SK-N-SH (cell line): Measurements from ENCODE around the gene SLC24A4. TPM values are rescaled to one million over a fixed set of nuclear protein-coding genes. Genes with fewer than 3 reads are reported as not detected.

Experiments used
- CTCF ChIA-PET: fragments of 300-600, 350-600 bp; formaldehyde crosslinking; extraction: SDS; loops from one replicate; lab custom pipeline; 2021; lab: Yijun Ruan, JAX
- POLR2A ChIA-PET: fragments of 350-600 bp; sonication (Branson Sonifier 250); formaldehyde crosslinking; extraction: SDS; loops from one replicate; lab custom pipeline; 2020; ENCODE audit warnings: antibody characterized with exemption, inconsistent platforms; lab: Yijun Ruan, JAX
- DNase-seq: peaks from one replicate; pipeline ENCODE4 v3.0.0; 2012
- H2AFZ ChIP-seq: fragments of 200-600 bp; sonication (generic); 2 replicates; pipeline ENCODE4 v1.8.1; 2016; ENCODE audit warnings: antibody characterized with exemption, mild to moderate bottlenecking, low read depth
- H3F3A ChIP-seq: fragments of 200-600 bp; sonication (generic); replicated peaks from 2 replicates; pipeline ENCODE3; 2016; ENCODE audit warnings: antibody characterized with exemption, mild to moderate bottlenecking; ENCODE audit not compliant: insufficient read depth
- H3K27ac ChIP-seq, 2 experiments: fragments of 200-500 bp in 1 of 2; fragments of 200-600 bp in 1 of 2; sonication (Bioruptor generic) in 1 of 2; sonication (generic), shearing (Covaris generic) in 1 of 2; 2 replicates each; pipeline versions ENCODE4 v1.5.1 to v1.6.1; 2014 to 2016; ENCODE audit warnings: low read depth in 2 of 2, inconsistent platforms in 1 of 2, low read length in 1 of 2, mild to moderate bottlenecking in 1 of 2, mixed read lengths in 1 of 2
- H3K27me3 ChIP-seq: fragments of 200-600 bp; sonication (generic), shearing (Covaris generic); 2 replicates; pipeline ENCODE4 v1.6.1; 2016; ENCODE audit warnings: mixed run types; ENCODE audit not compliant: insufficient read depth
- H3K36me3 ChIP-seq, 2 experiments: fragments of 200-500 bp in 1 of 2; fragments of 200-600 bp in 1 of 2; sonication (Bioruptor generic) in 1 of 2; sonication (generic) in 1 of 2; replicated peaks in 1 of 2; 2 replicates each; pipeline versions ENCODE3 to v1.5.1; 2014 to 2016; ENCODE audit warnings: low read length in 1 of 2, mild to moderate bottlenecking in 1 of 2; ENCODE audit not compliant: insufficient read depth in 2 of 2, control insufficient read depth in 1 of 2
- H3K4me1 ChIP-seq, 2 experiments: fragments of 200-500 bp in 1 of 2; fragments of 200-600 bp in 1 of 2; sonication (Bioruptor generic) in 1 of 2; sonication (generic), shearing (Covaris generic) in 1 of 2; 2 replicates each; pipeline versions ENCODE4 v1.5.1 to v1.6.1; 2014 to 2016; ENCODE audit warnings: low read depth in 1 of 2, low read length in 1 of 2, mixed run types in 1 of 2; ENCODE audit not compliant: insufficient read depth in 2 of 2, control insufficient read depth in 1 of 2
- H3K4me2 ChIP-seq: fragments of 200-600 bp; sonication (generic), shearing (Covaris generic); 2 replicates; pipeline ENCODE4 v1.6.1; 2017; ENCODE audit warnings: mixed run types
- H3K4me3 ChIP-seq, 2 experiments: fragments of 200-500 bp in 1 of 2; fragments of 200-600 bp in 1 of 2; sonication (Bioruptor generic) in 1 of 2; sonication (generic), shearing (Covaris generic) in 1 of 2; 2 replicates each; pipeline versions ENCODE4 v1.5.1 to v1.8.1; 2014 to 2016; ENCODE audit warnings: low read depth in 2 of 2, inconsistent platforms in 1 of 2, low read length in 1 of 2, mild to moderate bottlenecking in 1 of 2, mixed read lengths in 1 of 2, moderate library complexity in 1 of 2
- H3K79me2 ChIP-seq: fragments of 200-600 bp; sonication (generic); 2 replicates; pipeline ENCODE4 v1.8.1; 2017; ENCODE audit warnings: mild to moderate bottlenecking; ENCODE audit not compliant: insufficient read depth
- H3K9ac ChIP-seq: fragments of 200-600 bp; sonication (generic); 2 replicates; pipeline ENCODE4 v1.6.1; 2017; ENCODE audit warnings: mixed run types
- H3K9me2 ChIP-seq: fragments of 200-600 bp; sonication (generic); 2 replicates; pipeline ENCODE4 v1.6.1; 2017; ENCODE audit warnings: mixed run types
- H3K9me3 ChIP-seq: fragments of 200-600 bp; sonication (generic); 2 replicates; pipeline ENCODE4 v1.6.1; 2017; ENCODE audit warnings: mixed run types, mild to moderate bottlenecking, moderate library complexity
- H4K20me1 ChIP-seq: fragments of 200-600 bp; sonication (generic); 2 replicates; pipeline ENCODE4 v1.6.1; 2017; ENCODE audit warnings: mild to moderate bottlenecking, mixed run types; ENCODE audit not compliant: insufficient read depth
- EP300 ChIP-seq, 2 experiments: IDR thresholded peaks; 2 replicates each; pipeline versions ENCODE4 v1.4.0 to v1.6.1; 2012; ENCODE audit warnings: borderline replicate concordance in 1 of 2, low read depth in 1 of 2, low read length in 1 of 2
- EZH2phosphoT487 ChIP-seq: fragments of 200-600 bp; sonication (generic); IDR thresholded peaks from 2 replicates; pipeline ENCODE4 v1.6.1; 2017; ENCODE audit warnings: low read depth, mixed run types, mild to moderate bottlenecking, antibody characterized with exemption, moderate library complexity, borderline replicate concordance
- FOXJ3 ChIP-seq: sonication (generic); formaldehyde crosslinking; IDR thresholded peaks from 2 replicates; pipeline ENCODE4 v1.5.1; 2020; ENCODE audit warnings: mild to moderate bottlenecking, missing genetic modification reagents
- FOXM1 ChIP-seq: IDR thresholded peaks from 2 replicates; pipeline ENCODE4 v1.4.0; 2012; ENCODE audit warnings: low read depth, mild to moderate bottlenecking
- GABPA ChIP-seq: IDR thresholded peaks from 2 replicates; pipeline ENCODE4 v1.4.0; 2012; ENCODE audit warnings: low read depth, mild to moderate bottlenecking
- GATA2 ChIP-seq: sonication (generic); formaldehyde crosslinking; IDR thresholded peaks from 2 replicates; pipeline ENCODE4 v1.5.0; 2020; ENCODE audit warnings: mild to moderate bottlenecking, missing genetic modification reagents
- IRF3 ChIP-seq: fragments of 150-350 bp; IDR thresholded peaks from 2 replicates; pipeline ENCODE4 v1.6.1; 2016; ENCODE audit warnings: mild to moderate bottlenecking, low read depth, low read length
- MAX ChIP-seq: IDR thresholded peaks from 2 replicates; pipeline ENCODE4 v1.4.0; 2012; ENCODE audit warnings: low read depth
- MEF2A ChIP-seq: IDR thresholded peaks from 2 replicates; pipeline ENCODE4 v1.4.0; 2012; ENCODE audit warnings: low read depth, borderline replicate concordance
- MXI1 ChIP-seq: IDR thresholded peaks from 2 replicates; pipeline ENCODE4 v1.6.1; 2012; ENCODE audit warnings: mild to moderate bottlenecking, low read depth, low read length, improper control_type of control experiment
- NRF1 ChIP-seq: IDR thresholded peaks from 2 replicates; pipeline ENCODE4 v1.6.1; 2012; ENCODE audit warnings: low read depth, mild to moderate bottlenecking, low read length
- RCOR1 ChIP-seq: fragments of 150-350 bp; IDR thresholded peaks from 2 replicates; pipeline ENCODE4 v1.6.1; 2017; ENCODE audit warnings: antibody characterized with exemption, low read length
- REST ChIP-seq: IDR thresholded peaks from 2 replicates; pipeline ENCODE4 v1.6.1; 2012; ENCODE audit warnings: mild to moderate bottlenecking, low read depth, low read length, moderate library complexity
- RFX5 ChIP-seq: IDR thresholded peaks from 2 replicates; pipeline ENCODE4 v1.6.1; 2012; ENCODE audit warnings: mild to moderate bottlenecking, improper control_type of control experiment, low read length
- SIN3A ChIP-seq: IDR thresholded peaks from 2 replicates; pipeline ENCODE4 v1.6.1; 2012; ENCODE audit warnings: low read depth, mild to moderate bottlenecking, low read length, moderate library complexity, borderline replicate concordance
- USF2 ChIP-seq: fragments of 150-350 bp; IDR thresholded peaks from 2 replicates; pipeline ENCODE4 v1.6.1; 2017; ENCODE audit warnings: antibody characterized with exemption, low read length, low read depth, borderline replicate concordance
- ZBTB33 ChIP-seq: IDR thresholded peaks from 2 replicates; pipeline ENCODE4 v1.4.0; 2012; ENCODE audit warnings: low read depth, borderline replicate concordance
- WGBS: methylation state at CpG from one replicate; pipeline ENCODE4 v1.1.6; 2017; ENCODE audit warnings: low lambda C conversion rate; 5-methylcytosine and 5-hydroxymethylcytosine counted together
- polyA plus RNA-seq, 3 experiments: library from polyadenylated mRNA; depleted of rRNA; stranded (reverse); fragments of >200 nt; gene quantifications; 2 replicates each; pipeline ENCODE4 v1.2.3, GENCODE V29; 2012

The SLC24A4 gene
- polyA plus RNA-seq, 1 of the 3 experiments (the other 2 are of a cell fraction) = 0.07 TPM

GRCh38 chr14:92520102-92521057 lies 197.4 kb downstream of the SLC24A4 start:
- no peak for DNase-seq
- H3K27me3 ChIP-seq = no peaks in the 10 kb centered on the region
- no peak overlapping the region for H3K27ac ChIP-seq
- H3F3A ChIP-seq = no peaks in the 10 kb centered on the region
- H3K4me1 ChIP-seq = 0 out of 4 replicates have a peak, but pooled peaks cover 0 to 3% of the 10 kb centered on the region in 2 experiments
- H3K36me3 ChIP-seq = no peaks in the 10 kb centered on the region
- no peaks in the 10 kb centered on the region for H3K9me3 ChIP-seq
- H3K9ac ChIP-seq = no peak overlapping the region
- H3K4me3 ChIP-seq = no peak overlapping the region
- TF ChIP-seq ZBTB33 = no peak
- TF ChIP-seq NRF1 = no peak
- TF ChIP-seq RCOR1 = no peak
- no peak for TF ChIP-seq MXI1
- TF ChIP-seq RFX5 = no peak
- no peak for TF ChIP-seq MEF2A
- TF ChIP-seq FOXM1 = no peak
- no peak for TF ChIP-seq MAX
- TF ChIP-seq EP300 (IDR thresholded peaks at IDR 0.05; ENCODE audit: borderline replicate concordance in 1 of 2, low read depth in 1 of 2, low read length in 1 of 2) = no peak
- TF ChIP-seq REST = no peak
- TF ChIP-seq GATA2 = no peak
- no peak for TF ChIP-seq USF2
- no peak for TF ChIP-seq IRF3
- TF ChIP-seq FOXJ3 (CRISPR knock-in tag) = no peak
- TF ChIP-seq EZH2phosphoT487 = no peak
- no peak for TF ChIP-seq GABPA
- no peak for TF ChIP-seq SIN3A
- H3K9me2 ChIP-seq = no peaks in the 10 kb centered on the region
- POLR2A ChIA-PET = no interaction called here
- peaks cover 88% of the 10 kb centered on the region for H3K79me2 ChIP-seq
- 0 out of 2 replicates have a peak, but pooled peaks cover 9% of the 10 kb centered on the region for H4K20me1 ChIP-seq
- H2AFZ ChIP-seq = no peak overlapping the region
- WGBS = 65% methylated on average over 15 of the region's 17 CpGs
- CTCF ChIA-PET = no interaction called here
- no peak overlapping the region for H3K4me2 ChIP-seq
